GM10266 (cell line): Measurements from ENCODE around the gene ZNF112.

Experiments used
- DNase-seq: peaks from one replicate; pipeline ENCODE4 v3.0.0; 2012; ENCODE audit errors: extremely low spot score
- TF ChIP-seq, protein P1 (sequence below): IDR thresholded peaks from 2 replicates; pipeline ENCODE4 v1.5.1; 2012; ENCODE audit warnings: mild to moderate bottlenecking, low read depth; ENCODE audit not compliant: control insufficient read depth, insufficient read depth; ENCODE audit errors: missing control alignments

Gene ZNF112

DNA sequence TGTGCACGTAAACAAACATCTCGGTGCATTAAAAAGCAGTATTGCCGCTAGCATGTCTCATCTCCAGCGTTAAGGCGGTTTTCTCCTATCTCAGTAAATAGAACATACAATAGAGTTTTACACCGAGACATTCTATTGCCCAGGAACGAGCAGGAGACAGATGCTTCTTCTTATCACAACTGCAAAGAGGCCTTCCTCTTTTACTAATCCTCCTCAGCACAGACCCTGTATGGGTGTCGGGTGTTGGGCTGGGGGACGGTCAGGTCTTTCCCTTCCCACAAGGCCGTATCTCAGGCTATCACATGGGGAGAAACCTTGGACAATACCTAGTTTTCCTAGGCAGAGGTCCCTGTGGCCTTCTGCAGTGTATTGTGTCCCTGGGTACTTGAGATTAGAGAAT lies 75.6 kb downstream of the ZNF112 start:
- TF ChIP-seq, protein P1, sequence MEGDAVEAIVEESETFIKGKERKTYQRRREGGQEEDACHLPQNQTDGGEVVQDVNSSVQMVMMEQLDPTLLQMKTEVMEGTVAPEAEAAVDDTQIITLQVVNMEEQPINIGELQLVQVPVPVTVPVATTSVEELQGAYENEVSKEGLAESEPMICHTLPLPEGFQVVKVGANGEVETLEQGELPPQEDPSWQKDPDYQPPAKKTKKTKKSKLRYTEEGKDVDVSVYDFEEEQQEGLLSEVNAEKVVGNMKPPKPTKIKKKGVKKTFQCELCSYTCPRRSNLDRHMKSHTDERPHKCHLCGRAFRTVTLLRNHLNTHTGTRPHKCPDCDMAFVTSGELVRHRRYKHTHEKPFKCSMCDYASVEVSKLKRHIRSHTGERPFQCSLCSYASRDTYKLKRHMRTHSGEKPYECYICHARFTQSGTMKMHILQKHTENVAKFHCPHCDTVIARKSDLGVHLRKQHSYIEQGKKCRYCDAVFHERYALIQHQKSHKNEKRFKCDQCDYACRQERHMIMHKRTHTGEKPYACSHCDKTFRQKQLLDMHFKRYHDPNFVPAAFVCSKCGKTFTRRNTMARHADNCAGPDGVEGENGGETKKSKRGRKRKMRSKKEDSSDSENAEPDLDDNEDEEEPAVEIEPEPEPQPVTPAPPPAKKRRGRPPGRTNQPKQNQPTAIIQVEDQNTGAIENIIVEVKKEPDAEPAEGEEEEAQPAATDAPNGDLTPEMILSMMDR, result no peak
- DNase-seq, result no peak

DNA sequence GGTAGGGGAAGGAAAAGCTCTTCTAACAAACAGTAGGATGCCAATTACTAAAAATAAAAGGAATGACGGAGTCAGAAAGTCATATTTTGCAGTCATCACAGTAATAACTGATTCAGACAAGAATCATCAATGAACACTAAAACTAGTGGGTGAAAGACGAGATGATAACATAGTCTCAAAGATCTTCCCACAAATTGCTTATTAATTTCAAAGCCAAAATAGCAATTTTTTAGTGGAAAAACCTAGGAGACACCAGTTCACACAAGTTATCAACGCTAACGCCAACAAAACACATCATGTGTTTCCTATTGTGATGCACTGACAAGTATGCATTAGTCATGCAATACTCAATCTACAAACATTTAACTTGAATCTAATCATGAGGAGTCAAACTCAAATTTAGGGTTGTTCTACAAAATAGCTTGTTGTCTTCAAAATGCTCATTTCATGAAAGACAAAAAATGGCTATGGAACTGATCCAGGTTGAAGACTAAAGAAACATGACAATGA lies 78.2 kb downstream of the ZNF112 start:
- DNase-seq, result no peak
- TF ChIP-seq, protein P1, result no peak

DNA sequence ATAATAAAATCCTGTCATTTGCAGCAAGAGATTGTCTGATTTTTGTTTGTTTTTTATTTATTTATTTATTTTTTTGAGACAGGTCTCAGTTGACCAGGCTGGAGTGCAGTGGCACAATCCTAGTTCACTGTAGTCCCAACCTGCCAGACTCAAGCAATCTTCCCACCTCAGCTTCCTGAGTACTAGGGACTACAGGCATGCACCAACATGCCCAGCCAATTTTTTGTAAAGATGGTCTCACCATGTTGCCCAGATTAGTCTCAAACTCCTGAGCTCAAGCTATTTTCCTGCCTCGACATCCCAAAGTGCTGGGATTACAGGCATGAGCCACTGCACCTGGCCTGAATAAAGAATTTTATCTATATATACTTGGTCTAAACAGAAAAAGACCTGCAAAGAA lies 79.1 kb downstream of the ZNF112 start:
- TF ChIP-seq, protein P1, result no peak
- DNase-seq, result no peak
